C4-2B (cell line): ENCODE data around the gene PRAMEF12.

Source experiments
- CTCF ChIP-seq: fragments of 450-650 bp; conservative IDR thresholded peaks from 2 replicates; pipeline ENCODE4 v1.5.1; 2017; ENCODE audit warnings: mild to moderate bottlenecking
- ZFX ChIP-seq: fragments of 450-650 bp; IDR thresholded peaks from 2 replicates; pipeline ENCODE4 v1.6.1; 2017

GRCh38 chr1:12730156-12730555, 43.4 kb upstream of the PRAMEF12 start:
- TF ChIP-seq CTCF (no peak), ZFX (no peak)
